Activated CD4-positive, CD25-positive, alpha-beta regulatory T cell (primary cell): ENCODE measurements around the gene MOB3B.
"Not testable (repeated sequence)": the region's sequence is repeated elsewhere in the genome, so short reads cannot be mapped to it uniquely, and the experiment has no call there.

Source experiments
- DNase-seq, 4 experiments: peaks; one replicate each; lab custom pipeline; 2025; lab: John Stamatoyannopoulos, UW

The MOB3B gene

DNA sequence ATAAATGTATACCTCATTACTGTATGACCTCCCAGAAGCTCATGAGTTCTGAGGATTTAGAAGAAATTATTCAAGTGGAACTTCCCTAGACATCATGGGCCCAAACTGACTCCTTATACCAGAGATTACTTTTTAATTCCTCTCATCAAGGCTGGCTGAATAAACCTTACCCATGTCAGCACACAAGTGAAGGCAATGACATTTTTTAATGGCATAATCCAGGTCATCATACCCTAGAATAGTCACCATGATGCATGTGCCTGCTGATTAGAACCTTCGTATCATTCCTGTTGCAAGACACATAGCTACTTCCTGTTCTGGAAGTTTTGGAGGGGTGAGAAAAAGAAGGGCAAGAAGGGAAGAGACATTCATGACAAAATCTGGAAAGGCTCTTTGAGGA, 55.3 kb downstream of the MOB3B start:
- DNase-seq: no peak

DNA sequence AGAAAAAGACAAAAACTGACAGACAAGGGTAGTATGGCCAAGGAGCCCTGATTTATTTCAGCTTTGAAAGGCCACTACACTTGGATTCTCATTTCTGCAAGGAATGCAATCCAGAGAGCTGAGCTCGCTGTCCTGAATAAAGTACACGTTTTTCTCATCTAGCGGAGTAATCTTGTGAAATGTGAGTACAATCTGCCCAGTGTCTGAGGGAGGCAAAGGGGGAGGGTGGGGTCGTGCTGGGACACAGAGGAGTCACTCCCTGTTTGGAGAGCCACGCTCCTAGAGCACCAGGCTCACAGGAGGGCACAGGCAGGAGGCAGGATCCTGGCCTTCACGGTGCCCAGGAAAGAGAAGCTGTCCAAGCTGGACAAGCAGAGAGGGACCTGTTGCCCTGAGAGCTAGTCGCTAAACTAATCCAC, 56.5 kb downstream of the MOB3B start:
- no peak for DNase-seq

DNA sequence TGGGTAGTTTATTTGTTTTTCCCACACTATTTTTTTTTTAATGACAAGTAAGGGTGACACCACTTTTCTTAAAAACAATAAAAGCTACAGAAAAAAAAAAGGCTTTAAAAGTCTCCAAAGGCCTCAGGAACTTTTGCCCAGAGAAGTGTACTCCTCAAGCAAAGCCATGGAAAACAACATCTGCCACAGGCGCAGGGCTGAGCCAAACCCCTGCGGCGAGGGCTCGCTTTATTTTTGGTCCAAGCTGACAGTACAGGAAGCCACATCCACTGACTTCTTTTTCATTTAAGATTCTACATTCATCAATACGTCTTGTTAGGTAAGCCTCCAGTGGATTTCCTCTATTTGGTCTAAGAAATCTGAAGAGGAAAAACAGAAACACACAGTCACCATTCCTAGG, 57.4 kb downstream of the MOB3B start:
- DNase-seq: no peak

- no peak for DNase-seq
These were observed 57.8 kb downstream of the MOB3B start for GRCh38 chr9:27471789-27472188.

- no peak for DNase-seq
These were observed 58.2 kb downstream of the MOB3B start for GRCh38 chr9:27471366-27471765.

DNA sequence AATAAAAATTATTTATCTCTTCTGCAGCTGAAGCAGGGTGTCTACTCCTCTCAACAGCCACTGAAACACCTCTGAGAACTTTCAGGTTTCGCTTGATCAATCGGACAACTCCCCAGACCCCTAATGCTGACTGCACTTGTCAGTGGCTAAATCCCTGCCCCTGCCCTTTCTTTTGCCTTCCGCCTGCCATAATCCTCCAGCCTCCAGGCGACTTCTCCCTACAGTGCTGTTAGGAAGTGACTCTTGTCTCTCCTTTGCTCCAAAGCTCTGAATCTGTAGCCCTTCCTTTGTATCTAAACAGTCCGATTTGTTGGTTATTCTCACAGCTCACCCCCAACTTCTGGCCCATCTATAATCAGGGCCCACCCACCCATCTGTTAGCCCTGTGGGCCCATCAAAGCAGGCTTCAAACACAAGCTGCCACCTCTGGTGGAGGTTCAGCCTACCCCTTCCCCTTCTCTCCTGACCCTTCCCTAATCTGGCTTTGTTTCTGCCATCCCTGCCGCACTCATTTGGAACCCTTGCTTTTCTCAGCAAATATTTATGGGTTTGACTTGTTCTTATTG, 59.2 kb downstream of the MOB3B start:
- DNase-seq: no peak

- no peak for DNase-seq
These were observed 60.1 kb downstream of the MOB3B start for GRCh38 chr9:27469550-27469949.

GRCh38 chr9:27468462-27469110, 61.0 kb downstream of the MOB3B start:
- no peak for DNase-seq

- DNase-seq: no peak
These were observed 61.6 kb downstream of the MOB3B start for GRCh38 chr9:27468000-27468399.

- no peak for DNase-seq
These were observed 62.1 kb downstream of the MOB3B start for GRCh38 chr9:27467486-27467885.

- DNase-seq: not testable (repeated sequence)
These were observed 63.1 kb downstream of the MOB3B start for GRCh38 chr9:27466516-27466915.

- not testable (repeated sequence) for DNase-seq
These were observed 64.7 kb downstream of the MOB3B start for GRCh38 chr9:27464950-27465349.

DNA sequence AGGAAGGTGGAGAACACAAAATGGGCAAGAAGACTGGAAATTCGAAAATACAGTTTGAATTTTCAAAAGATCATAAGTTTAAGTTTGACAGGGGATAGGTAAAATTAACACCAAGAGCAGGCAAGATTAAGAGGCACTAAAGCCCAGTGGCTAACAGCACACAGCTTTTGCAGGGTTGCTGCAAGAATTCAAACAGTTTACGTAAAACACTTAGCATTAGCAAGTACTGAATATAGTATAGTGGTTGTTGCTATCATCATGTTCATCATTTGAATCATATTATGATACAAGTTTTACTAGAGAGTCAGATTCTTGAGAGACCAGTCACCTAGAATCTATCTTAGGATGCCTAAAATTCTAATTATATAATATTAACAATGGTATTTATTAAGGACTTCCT, 66.8 kb downstream of the MOB3B start:
- no peak for DNase-seq

GRCh38 chr9:27462434-27462833, 67.2 kb downstream of the MOB3B start:
- DNase-seq: no peak

- no peak for DNase-seq
These were observed 69.2 kb downstream of the MOB3B start for GRCh38 chr9:27460226-27461023.

GRCh38 chr9:27457445-27457844, 72.2 kb downstream of the MOB3B start:
- no peak for DNase-seq

DNA sequence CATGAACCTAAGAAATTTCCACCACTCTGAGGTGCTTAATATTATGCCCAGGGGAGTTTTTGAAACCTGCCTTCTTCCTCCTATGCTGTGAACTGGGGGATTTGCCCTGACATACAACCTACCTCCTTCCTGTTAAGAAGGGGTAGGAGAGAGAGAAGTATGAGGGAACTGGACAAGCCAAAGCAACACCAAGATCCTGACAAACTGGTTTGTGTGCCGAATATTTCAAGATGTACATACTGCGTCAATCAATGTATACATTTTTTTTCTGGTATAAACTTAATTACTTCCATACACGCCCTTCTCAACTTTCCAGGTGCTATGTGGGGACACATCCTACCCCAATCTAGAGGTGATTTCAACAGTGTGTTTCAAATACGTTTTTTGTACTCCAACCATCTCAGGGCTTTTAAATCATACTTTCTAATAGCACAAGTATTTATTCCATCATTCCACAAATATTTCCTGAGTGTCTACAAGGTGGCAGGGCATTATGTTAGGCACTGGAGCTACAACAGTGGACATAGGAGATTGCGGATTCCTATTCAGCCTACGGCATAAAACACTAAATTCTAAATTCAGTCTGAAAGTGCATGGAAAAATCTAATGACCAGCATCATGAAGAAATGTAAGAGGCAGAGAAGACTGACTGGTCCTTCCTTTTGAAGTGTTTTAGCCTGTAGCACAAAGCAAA, 75.6 kb downstream of the MOB3B start:
- no peak for DNase-seq

GRCh38 chr9:27451207-27451797, 78.3 kb downstream of the MOB3B start:
- DNase-seq: no peak

- DNase-seq: no peak
These were observed 78.9 kb downstream of the MOB3B start for GRCh38 chr9:27450752-27451151.

- not testable (repeated sequence) for DNase-seq
These were observed 81.3 kb downstream of the MOB3B start for GRCh38 chr9:27448356-27448755.

- DNase-seq: no peak
These were observed 82.5 kb downstream of the MOB3B start for GRCh38 chr9:27447031-27447683.

DNA sequence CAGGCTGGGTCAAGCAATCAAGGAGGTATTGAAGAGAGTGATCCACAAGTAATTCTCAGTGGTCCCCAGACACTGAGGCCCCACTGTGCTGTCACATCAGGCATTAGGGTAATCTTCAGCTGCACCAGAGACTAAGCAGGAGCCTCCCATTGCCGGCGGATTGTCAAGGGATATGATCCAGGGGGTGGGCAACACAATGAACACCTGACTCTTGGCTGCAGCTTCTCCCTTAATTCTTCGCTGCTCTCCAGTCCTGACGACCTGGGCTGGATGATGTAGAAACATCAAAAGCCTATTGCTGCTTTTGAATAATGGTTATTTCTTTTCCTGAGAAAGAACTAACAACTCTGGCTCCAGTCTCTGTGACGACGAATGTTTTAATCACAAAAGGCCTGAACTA, 83.9 kb downstream of the MOB3B start:
- DNase-seq: no peak
